Choroid plexus epithelial cell (primary cell): ENCODE data around the gene EFNB1.
"Not testable (repeated sequence)": the region's sequence is repeated elsewhere in the genome, so short reads cannot be mapped to it uniquely, and the experiment has no call there.

Experiments used
- DNase-seq: peaks from one replicate; pipeline ENCODE4 v3.0.0-alpha.2; 2010; ENCODE audit warnings: low read depth
- H3K4me3 ChIP-seq: 2 replicates; pipeline ENCODE4 v1.5.1; 2011; ENCODE audit warnings: low read depth, mild to moderate bottlenecking, control low read depth, low read length, moderate library complexity
- CTCF ChIP-seq: conservative IDR thresholded peaks from 2 replicates; pipeline ENCODE4 v1.5.1; 2011; ENCODE audit warnings: low read depth, mild to moderate bottlenecking, control low read depth, inconsistent platforms, low read length, moderate library complexity

EFNB1 gene

DNA sequence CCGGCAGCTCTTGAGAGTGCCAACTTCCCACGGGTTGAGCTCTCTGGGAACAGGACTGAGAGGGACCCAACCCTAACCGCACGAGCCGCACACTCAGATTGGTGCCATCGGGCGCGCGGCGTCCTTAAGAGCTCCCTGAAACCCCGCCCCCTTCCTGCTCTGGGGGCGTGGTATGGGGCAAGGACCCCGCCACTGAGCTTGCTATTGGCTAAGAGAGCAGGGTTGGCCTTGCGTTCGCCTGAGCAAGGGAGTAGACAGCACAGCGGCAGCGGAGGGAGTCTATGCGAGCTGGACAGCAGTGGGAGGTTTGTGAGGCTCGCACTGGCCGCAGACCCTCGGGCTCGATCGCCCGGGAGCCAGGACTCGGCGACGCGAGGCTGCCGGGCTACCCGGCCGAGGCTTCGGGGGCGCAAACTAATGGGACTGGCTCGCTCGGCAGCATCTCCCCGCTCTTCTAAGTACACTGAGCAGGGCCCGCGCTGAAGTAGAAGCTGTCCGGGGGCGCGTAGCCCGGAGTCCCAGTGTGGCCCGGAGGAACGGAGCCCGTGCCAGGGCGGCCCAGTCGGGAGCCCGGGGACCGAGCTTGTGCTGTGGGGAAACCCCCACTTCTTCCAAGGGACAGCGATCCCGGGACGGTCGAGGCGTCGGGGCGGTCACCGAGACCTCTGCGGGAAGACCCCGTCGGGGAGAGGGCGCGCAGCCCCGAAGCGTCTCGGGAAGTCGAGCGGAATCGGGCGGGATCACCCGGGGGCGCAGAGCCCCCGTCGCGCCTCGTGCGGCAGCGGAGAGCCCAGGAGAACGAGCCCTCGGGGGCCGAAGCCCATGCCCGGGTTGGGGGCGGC is at the start of gene EFNB1:
Gene EFNB1 (plus strand): TSS at position 282 of the 842 bp plus-strand sequence. CDS start 756 bp downstream, outside the sequence.
- TF ChIP-seq CTCF: no peak
- peak; percentile 97 for DNase-seq
- peak within 1 kb of the TSS; percentile 73 for H3K4me3 ChIP-seq

GRCh38 chrX:68781295-68781694 is 47.5 kb upstream of the EFNB1 start:
- H3K4me3 ChIP-seq, DNase-seq: not testable (repeated sequence)

- no peak for TF ChIP-seq CTCF
- DNase-seq: no peak
- H3K4me3 ChIP-seq: no peak overlapping the region
Measured at GRCh38 chrX:68784816-68785215, 44.0 kb upstream of the EFNB1 start.

DNA sequence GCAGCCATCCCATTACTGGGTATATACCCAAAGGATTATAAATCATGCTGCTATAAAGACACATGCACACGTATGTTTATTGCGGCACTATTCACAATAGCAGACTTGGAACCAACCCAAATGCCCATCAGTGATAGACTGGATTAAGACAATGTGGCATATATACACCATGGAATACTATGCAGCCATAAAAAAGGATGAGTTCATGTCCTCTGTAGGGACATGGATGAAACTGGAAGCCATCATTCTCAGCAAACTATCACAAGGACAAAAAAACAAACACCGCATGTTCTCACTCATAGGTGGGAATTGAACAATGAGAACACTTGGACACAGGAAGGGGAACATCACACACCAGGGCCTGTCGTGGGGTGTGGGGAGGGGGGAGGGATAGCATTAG is 42.2 kb upstream of the EFNB1 start:
- not testable (repeated sequence) for H3K4me3 ChIP-seq, DNase-seq

DNA sequence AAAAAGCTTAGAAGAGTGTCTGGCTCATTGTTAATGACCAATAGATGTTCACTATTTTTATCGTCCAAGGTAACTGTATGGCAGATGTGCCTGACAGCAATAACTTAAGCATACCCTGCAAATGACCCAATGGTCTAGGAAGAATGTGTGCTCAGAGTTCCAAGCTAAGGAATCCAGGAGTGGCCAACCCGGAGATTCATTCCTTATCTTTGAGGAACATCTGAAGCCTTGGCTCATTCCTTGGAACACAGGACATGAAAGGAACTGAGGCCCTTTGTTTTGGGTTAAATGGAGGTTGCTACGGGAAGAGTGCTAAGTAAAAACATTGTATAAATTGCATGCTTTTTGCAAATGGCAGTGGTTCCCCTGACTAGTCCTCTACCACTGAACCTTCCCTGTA is 38.9 kb upstream of the EFNB1 start:
- no peak for TF ChIP-seq CTCF

DNA sequence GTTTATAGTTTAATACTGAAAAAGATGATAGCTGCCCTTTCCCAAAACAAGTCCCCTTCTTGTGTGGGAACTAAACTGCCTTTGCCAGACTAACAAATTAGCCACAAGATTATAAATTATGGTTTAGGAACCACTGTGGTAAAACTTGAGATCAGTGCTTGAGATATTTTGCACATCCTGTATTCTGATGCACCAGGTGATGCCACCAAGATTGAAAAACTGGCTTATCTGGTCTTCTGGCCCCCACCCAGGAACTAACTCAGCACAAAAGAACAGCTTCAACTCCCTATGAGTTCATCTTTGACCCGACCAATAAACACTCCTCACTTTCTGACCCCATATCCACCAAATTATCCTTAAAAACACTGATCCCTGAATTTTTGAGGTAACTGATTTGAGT is 36.7 kb upstream of the EFNB1 start:
- no peak overlapping the region for H3K4me3 ChIP-seq
- no peak for DNase-seq
- TF ChIP-seq CTCF: no peak

More for the DNA sequence above, 38.9 kb upstream of the EFNB1 start:
- no peak overlapping the region for H3K4me3 ChIP-seq
- DNase-seq: no peak

DNA sequence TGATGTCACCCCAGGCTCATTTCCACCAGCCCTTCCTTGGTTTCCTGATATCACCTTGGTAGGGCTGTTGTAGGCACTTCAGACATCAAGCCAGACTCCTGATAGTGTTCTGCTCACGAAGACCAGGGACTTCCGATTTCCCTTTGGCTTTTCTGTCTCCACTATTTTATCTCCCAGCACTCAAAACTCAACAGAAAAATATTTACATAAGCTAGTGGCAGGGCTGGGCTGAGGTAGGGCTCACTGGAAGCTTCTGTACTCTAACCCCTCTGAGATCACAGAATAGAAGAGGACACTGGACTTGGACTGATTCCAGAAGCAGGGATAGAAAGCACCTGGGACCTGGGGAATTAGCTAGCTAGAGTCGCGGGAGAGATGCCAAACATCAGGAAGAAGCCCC is 34.4 kb upstream of the EFNB1 start:
- no peak overlapping the region for H3K4me3 ChIP-seq
- TF ChIP-seq CTCF: no peak
- no peak for DNase-seq

DNA sequence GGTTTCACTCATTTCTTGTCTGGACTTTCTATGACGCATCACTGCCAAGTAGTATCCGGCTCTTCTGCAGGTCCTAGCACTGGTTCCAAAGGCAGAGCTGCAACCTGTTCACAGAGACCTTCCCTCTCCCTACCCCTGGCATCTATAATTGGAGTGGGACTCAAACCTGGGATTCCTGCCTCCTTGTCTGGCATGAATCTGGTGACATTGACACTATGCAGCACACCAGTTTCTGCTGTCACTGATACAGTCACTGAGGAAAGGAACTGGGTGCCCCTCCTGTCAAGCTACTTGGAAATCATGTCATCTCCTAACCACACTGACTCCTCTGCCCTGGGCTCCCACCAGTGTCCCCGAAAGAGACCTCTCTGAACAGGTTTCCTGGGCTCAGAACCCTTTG is 33.1 kb upstream of the EFNB1 start:
- DNase-seq: no peak
- TF ChIP-seq CTCF: no peak

GRCh38 chrX:68798400-68798799 is 30.4 kb upstream of the EFNB1 start:
- not testable (repeated sequence) for DNase-seq, H3K4me3 ChIP-seq

More for the DNA sequence above, 33.1 kb upstream of the EFNB1 start:
- no peak overlapping the region for H3K4me3 ChIP-seq
